ENCODE data around the gene EBF3.

DNA sequence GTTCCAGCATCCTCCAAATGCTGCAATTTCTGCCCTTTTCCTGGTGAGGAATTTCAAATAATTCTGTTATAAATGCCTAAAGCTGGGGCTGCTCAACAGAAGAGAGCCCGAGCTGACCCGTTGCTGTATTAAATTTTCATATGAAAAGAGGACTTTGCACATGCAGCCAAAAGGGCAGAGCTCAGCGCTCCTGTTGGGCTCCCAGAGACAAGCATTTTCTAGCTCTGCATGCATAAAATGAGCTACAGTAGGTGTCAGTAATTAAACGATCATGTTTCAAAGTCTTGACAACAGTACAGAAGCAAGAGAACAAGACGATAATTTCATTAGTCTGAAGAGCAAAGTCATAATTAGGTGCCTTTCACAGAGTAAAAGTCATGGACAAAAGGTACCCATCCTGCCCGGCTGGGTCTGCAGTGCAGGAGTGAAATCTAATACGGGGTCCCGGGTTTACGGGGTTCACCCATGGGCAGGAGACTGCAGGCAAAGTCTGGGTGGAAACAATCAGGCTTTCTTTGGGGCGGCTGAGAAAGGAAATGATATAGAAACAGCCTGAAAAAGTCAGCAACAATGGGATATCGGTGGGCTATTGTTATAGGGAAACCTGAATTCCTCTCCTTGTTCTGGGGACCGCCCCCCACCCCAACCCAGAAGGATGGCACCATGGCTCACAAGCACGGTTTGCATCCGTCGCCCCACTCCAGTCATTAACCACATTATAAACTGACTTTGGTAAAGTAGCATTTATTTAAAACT is 66.0 kb downstream of the EBF3 start:
- TF ChIP-seq, protein P1, sequence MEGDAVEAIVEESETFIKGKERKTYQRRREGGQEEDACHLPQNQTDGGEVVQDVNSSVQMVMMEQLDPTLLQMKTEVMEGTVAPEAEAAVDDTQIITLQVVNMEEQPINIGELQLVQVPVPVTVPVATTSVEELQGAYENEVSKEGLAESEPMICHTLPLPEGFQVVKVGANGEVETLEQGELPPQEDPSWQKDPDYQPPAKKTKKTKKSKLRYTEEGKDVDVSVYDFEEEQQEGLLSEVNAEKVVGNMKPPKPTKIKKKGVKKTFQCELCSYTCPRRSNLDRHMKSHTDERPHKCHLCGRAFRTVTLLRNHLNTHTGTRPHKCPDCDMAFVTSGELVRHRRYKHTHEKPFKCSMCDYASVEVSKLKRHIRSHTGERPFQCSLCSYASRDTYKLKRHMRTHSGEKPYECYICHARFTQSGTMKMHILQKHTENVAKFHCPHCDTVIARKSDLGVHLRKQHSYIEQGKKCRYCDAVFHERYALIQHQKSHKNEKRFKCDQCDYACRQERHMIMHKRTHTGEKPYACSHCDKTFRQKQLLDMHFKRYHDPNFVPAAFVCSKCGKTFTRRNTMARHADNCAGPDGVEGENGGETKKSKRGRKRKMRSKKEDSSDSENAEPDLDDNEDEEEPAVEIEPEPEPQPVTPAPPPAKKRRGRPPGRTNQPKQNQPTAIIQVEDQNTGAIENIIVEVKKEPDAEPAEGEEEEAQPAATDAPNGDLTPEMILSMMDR (IDR thresholded peaks at IDR 0.05) = no peak
- TF ChIP-seq TCF7L2 (IDR thresholded peaks at IDR 0.05; ENCODE audit: low read depth, low read length) (no peak), REST (IDR thresholded peaks at IDR 0.05; ENCODE audit: insufficient read depth in 1 of 2, low read depth in 2 of 2, low read length in 1 of 2) (no peak)
